ENCODE results near the gene LIPK. TPM values are rescaled to one million over a fixed set of nuclear protein-coding genes. Genes with fewer than 3 reads are reported as not detected.

LIPK gene
- total and polyA plus RNA-seq, 8 donors, result not detected

- no peaks in the 10 kb centered on the region for H3K27me3 ChIP-seq
- no peak overlapping the region for H3K27ac ChIP-seq
- peak; percentile 63 for ATAC-seq
- peaks cover 0 to 23% of the 10 kb centered on the region in 2 donors for H3K4me1 ChIP-seq
- intact Hi-C loops (cut with DNase I), result no loop called here
- no peak overlapping the region for H3K4me3 ChIP-seq
- DNase-seq, result peak in 1 of 4 donors; percentile 13
- peak in 1 of 2 donors; percentile 33 for TF ChIP-seq CTCF (IDR thresholded peaks at IDR 0.05)
- H3K36me3 ChIP-seq, result no peaks in the 10 kb centered on the region
- no peaks in the 10 kb centered on the region for H3K9me3 ChIP-seq
Measured at GRCh38 chr10:88791924-88792323, 85.9 kb downstream of the LIPK start.

GRCh38 chr10:88792661-88793060 lies 86.6 kb downstream of the LIPK start:
- Histone ChIP-seq H3K9me3 (no peaks in the 10 kb centered on the region), H3K27ac (peak overlapping the region in 1 of 2 donors; percentile 46), H3K27me3 (no peaks in the 10 kb centered on the region), H3K4me3 (no peak overlapping the region), H3K4me1 (peaks cover 0 to 23% of the 10 kb centered on the region in 2 donors), H3K36me3 (no peaks in the 10 kb centered on the region)
- DNase-seq (peak in 3 of 4 donors; percentile 18 to 82 (median 78)), ATAC-seq (peak; percentile 85)
- no peak for TF ChIP-seq CTCF (IDR thresholded peaks at IDR 0.05)
- intact Hi-C loops (cut with DNase I), result no loop called here

- Histone ChIP-seq H3K4me1 (peaks cover 0 to 23% of the 10 kb centered on the region in 2 donors), H3K9me3 (no peaks in the 10 kb centered on the region), H3K4me3 (no peak overlapping the region), H3K36me3 (no peaks in the 10 kb centered on the region), H3K27ac (no peak overlapping the region), H3K27me3 (peaks cover 0 to 5% of the 10 kb centered on the region in 2 donors)
- DNase-seq, result no peak
- TF ChIP-seq CTCF (IDR thresholded peaks at IDR 0.05), result no peak
- no peak for ATAC-seq
- intact Hi-C loops (cut with DNase I), result no loop called here
Measured at GRCh38 chr10:88793712-88794299, 87.8 kb downstream of the LIPK start.

GRCh38 chr10:88794731-88795130 lies 88.7 kb downstream of the LIPK start:
- no peak for TF ChIP-seq CTCF (IDR thresholded peaks at IDR 0.05)
- Histone ChIP-seq H3K27me3 (peaks cover 0 to 5% of the 10 kb centered on the region in 2 donors), H3K36me3 (no peaks in the 10 kb centered on the region), H3K27ac (no peak overlapping the region), H3K9me3 (no peaks in the 10 kb centered on the region), H3K4me1 (peaks cover 0 to 23% of the 10 kb centered on the region in 2 donors), H3K4me3 (no peak overlapping the region)
- DNase-seq (peak in 1 of 4 donors; percentile 4), ATAC-seq (no peak)
- intact Hi-C loops (cut with DNase I), result no loop called here

- intact Hi-C loops (cut with DNase I), result loop anchor here in 1 of 2 donors (10.0 kb wide), 1 partner anchor 106 kb away; no protein-coding TSS in a partner anchor
- ATAC-seq (no peak), DNase-seq (no peak)
- TF ChIP-seq CTCF (IDR thresholded peaks at IDR 0.05), result no peak
- no peaks in the 10 kb centered on the region for H3K4me1 ChIP-seq
- peaks cover 0 to 5% of the 10 kb centered on the region in 2 donors for H3K27me3 ChIP-seq
- no peaks in the 10 kb centered on the region for H3K36me3 ChIP-seq
- H3K27ac ChIP-seq, result no peak overlapping the region
- H3K9me3 ChIP-seq, result no peaks in the 10 kb centered on the region
- no peak overlapping the region for H3K4me3 ChIP-seq
Measured at GRCh38 chr10:88800152-88801125, 94.4 kb downstream of the LIPK start.

Measured in left lung (tissue), 10 donors.